NCI-H2107 treated with DMSO at 0.1 percent for 48 hours (cell line): Measurements from ENCODE around the gene BPIFB3.
"Not testable (repeated sequence)": the region's sequence is repeated elsewhere in the genome, so short reads cannot be mapped to it uniquely, and the experiment has no call there.

Experiments
- DNase-seq: peaks from one replicate; lab custom pipeline; 2025; ENCODE audit not compliant: unreplicated experiment; lab: John Stamatoyannopoulos, UW

Gene BPIFB3

DNA sequence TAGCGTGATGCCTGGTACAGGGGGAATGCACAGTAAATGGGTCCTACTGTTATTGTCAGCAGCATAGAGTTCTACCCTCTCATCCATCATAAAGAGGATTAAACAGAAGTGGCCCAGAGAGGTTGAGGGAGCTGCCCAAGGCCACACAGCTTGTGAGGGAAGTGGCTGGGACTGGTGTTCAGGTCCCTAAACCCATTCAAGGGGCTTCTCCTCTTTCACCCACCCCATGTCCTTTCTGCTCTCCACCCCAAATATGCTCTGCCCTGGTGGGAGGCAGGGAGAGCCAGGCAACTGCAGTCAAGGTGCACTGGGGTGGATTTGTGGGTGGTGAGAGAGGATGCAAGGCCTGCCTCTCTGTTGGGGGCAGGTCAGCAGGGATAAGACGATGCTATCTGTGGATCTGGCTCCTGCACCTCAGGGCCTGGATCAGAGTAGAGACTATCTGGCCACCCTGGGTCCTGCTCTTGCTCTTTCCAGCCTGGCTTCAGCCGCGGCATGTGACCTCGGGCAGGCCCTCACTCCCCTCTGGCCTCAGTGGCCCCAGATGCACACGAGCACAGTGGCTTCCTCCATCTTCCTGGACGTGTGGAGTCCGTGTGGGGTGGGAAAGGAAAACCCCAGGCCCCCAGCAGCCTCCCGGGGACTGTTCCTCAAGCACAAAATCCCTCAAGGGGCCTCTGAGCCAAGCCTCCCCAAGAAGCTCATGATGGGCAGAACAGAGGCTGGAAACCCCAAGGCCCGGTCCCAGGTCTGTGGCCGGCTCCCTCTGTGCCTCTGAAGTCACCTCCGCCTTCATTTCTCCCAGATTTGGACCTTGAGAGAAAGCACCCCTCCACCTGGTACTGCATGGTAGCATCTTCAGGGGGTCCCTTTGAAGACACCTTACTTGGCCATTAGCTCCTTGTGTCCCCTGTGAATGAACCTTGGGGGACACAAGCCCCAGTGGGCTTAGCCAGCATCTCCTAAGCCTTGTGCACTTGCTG is 25.6 kb upstream of the BPIFB3 start:
- no peak for DNase-seq

DNA sequence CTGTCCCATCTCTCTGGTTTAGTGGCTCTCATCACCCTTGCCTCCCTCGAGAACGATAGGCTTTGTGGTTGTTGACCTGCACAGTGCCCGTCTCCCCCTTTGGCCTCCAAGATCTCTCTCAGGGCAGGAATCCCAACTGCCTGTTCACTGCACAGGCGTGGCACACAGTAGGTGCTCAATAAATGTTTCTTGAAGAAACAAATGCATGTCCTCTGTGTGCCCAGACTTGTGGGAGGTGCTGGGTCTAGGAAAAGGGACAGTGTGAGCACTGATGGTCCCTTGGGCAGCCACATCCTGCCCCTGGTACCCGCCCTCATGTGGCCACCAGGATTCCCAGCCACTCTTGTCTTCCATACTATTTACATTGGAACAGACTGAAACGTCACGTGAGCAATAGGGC is 24.8 kb upstream of the BPIFB3 start:
- DNase-seq = no peak

DNA sequence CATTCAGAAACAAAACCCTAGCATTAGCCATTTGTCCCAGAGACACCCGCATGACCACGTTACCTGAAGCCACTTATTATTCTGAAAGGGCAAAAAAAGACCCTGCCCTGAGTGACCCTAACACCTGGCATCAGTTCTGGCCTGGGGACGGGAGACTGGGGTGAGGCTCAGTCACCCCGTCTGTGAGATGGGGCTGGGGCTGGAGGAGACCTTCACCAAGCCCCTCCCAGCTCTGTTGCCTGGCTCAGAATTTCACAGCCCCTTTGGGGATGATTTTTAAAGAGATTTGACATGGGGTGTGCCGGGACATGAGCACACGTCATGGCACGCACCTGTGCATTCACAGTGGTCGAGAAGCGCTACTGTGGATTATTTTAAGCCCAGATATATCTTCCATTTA is 23.6 kb upstream of the BPIFB3 start:
- DNase-seq = no peak

DNA sequence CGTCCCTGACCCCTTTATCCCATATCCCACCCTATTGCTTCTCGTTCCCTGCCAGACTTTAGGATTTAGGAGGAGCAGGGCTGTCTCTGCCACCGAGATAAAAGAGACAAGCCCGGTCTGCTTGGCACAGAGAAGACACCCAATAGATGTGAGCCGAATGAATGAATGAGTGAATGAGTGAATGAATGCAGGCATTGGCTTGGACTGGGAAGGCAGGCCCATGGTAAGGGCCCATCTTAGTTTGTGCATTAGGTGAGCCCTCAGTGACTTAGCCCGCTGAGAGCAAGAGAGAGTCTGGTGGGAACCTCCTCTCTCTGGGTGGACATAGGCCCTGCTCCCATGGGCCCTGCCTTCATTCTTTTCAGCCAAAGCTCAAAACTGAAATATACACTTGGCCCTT is 23.1 kb upstream of the BPIFB3 start:
- no peak for DNase-seq

- no peak for DNase-seq
These were observed 22.2 kb upstream of the BPIFB3 start, which contains the start of gene BPIFB6 for GRCh38 chr20:33031531-33031930. TSS of gene BPIFB6 (plus strand) at chr20:33031648. CDS start at chr20:33031648, 0 bp downstream.

GRCh38 chr20:33032555-33032954 is 21.1 kb upstream of the BPIFB3 start:
- no peak for DNase-seq

DNA sequence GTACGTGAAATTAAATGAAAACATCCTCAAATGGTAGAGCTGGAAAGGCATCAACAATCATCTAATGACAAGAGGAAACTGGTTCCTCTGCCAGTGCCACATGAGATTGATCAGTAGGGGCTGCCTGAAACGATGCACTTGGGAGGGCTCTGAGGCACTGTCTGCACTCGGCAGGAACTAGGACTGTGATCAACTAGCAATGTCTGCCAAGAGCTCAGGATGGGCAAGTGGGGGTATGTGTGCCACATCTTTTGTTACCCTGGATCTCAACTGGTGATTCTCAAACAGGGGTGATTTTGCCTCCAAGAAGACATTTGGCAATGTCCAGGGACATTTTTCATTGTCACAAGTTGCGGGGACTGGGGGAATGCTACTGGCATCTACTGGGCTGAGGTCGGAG is 20.3 kb upstream of the BPIFB3 start:
- DNase-seq = no peak

DNA sequence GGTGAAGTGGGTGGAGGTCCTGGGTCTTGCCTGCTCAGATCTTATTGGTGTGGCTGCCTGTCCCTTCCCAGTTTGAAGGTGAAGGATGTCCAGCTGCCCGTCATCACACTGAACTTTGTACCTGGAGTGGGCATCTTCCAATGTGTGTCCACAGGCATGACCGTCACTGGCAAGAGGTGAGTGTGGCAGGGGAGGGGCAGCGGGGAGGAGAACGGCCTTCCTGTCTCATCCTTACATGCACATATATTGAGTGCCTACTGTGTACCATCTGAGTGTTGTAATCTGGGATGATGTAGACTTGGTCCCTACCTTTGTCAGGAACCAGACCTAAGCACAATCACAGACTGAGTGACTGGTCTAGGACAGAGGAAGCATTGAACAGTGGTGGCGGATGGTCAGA is 19.6 kb upstream of the BPIFB3 start:
- no peak for DNase-seq

DNA sequence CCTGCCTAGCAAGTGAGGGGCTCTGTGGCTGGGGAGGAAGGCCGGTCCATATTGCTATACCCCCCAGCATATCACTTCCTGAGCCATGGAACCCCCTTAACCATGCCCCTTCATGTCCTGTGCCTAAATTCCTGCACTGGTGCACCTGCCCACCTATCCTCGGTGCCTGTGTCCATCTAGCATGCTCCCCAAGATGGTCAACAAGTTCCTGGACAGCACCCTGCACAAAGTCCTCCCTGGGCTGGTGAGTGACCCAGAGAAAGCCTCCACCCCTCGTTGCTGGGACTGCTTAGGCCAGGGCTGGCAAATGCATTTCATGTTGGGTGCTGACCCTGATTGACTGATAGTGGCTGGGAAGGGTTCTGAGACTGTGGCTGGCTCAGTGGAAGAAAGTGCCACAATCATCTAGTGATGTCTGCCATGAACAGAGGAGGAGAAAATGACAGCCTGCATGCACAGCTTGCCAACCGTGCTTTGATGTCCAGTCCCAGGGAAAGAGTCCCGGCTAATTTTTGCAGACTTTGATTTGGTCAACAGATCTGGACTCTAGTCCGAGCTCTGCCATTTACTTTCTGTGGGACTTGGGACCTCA is 18.7 kb upstream of the BPIFB3 start:
- no peak for DNase-seq

- DNase-seq = no peak
These were observed 16.2 kb upstream of the BPIFB3 start for GRCh38 chr20:33037456-33037855.

DNA sequence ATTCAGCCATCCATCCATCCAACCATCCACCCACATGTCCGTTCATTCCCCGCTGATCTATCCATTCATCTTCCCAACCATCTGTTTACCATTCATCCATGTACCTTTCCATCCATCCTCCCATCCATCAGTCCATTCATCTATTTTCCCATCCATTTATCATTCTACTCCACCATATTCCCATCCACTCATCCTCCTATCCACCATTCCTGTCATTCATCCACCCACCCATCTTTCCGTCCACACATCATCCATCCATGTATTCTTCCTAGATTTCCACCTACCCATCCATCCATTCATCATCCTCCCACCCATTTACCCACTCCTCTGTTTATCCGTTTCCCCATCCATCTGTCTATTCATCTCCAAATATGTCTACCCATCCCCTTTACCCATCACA is 15.5 kb upstream of the BPIFB3 start:
- no peak for DNase-seq

GRCh38 chr20:33042430-33042829 is 11.3 kb upstream of the BPIFB3 start:
- no peak for DNase-seq

- no peak for DNase-seq
These were observed 10.5 kb upstream of the BPIFB3 start for GRCh38 chr20:33042983-33043730.

GRCh38 chr20:33043731-33044181 is 9.9 kb upstream of the BPIFB3 start:
- no peak for DNase-seq

DNA sequence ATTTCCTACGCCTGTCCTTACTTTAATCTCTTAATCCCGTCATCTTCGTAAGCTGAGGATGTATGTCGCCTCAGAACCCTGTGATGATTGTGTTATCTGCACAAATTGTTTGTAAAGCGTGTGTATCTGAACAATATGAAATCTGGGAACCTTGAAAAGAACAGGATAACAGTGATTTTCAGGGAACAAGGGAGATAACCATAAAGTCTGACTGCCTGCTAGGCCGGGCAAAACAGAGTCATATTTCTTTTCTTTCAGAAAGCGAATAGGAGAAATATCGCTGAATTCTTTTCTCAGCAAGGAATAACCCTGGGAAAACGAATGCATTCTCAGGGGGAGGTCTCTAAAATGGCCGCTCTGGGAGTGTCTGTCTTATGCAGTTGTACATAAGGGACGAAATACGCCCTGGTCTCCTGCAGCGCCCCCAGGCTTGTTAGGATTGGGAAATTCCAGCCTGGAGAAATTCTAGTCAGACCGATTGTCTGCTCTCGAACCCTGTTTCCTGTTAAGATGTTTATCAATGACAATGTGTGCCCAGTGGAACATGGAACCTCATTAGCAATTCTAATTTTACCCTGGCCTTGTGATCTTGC is 8.5 kb upstream of the BPIFB3 start:
- not testable (repeated sequence) for DNase-seq

GRCh38 chr20:33046412-33046811 is 7.3 kb upstream of the BPIFB3 start:
- DNase-seq = no peak

- no peak for DNase-seq
These were observed 2.4 kb upstream of the BPIFB3 start for GRCh38 chr20:33051333-33051732.

GRCh38 chr20:33054381-33054780 is 678 bp downstream of the BPIFB3 start:
- DNase-seq = no peak

DNA sequence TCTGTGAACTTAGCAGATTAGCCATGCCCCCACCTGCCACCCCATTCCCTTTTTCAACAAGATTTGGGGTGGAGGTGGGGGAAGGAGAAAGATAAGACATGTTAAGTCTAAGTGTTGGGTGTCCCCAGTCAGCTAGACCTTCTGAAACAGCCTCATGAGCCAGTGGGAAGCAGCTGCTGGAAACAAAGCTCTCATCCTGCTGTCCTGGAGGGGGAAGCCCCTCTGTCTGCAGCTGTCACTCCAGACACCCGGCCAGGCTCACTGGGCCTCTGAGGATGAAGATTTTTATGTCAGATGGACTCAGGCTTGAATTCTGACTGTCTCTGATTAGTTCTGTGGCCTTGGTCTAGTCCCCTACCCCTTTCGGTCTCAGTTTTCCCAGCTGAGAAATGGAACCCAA is 1.1 kb downstream of the BPIFB3 start:
- no peak for DNase-seq

GRCh38 chr20:33059136-33059535 is 5.4 kb downstream of the BPIFB3 start:
- DNase-seq = no peak

DNA sequence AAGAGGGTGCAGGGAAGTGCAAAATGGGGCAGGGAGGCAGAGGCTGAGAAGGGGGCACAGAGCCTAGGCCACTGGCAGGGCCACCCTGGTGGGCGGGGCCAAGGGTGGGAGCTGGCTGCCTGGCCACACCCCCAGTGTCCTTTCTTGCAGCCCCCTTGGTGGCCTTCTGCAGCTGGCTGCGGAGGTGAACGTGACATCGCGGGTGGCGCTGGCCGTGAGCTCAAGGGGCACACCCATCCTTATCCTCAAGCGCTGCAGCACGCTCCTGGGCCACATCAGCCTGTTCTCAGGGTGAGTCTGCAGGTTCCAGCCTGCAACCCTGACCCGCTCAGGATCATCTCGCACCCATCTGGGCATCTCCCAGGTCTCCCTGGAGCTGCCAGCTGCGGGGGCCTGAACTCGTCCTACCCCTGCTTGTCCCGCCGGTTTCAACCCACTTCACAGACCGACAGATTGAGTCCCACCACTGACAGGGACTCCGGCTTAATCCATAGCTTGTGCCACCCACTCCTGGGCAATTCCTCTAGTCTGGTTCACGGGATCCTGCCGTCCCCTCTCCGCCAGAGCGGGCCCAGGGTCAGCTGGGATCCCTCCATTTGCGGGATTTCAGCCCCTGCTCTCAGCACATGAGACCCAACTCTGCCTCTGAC is 6.2 kb downstream of the BPIFB3 start:
- no peak for DNase-seq
